ENCODE results near the gene ABHD4. TPM values are rescaled to one million over a fixed set of nuclear protein-coding genes. Genes with fewer than 3 reads are reported as not detected.

The ABHD4 gene
- total RNA-seq, 2 donors from 2014 or later: 25.3 to 40.1 TPM

GRCh38 chr14:22569106-22569736 is 28.9 kb upstream of the ABHD4 start:
- no peak for DNase-seq (ENCODE audit: low spot score)
- H3K27me3 ChIP-seq (replicated peaks; ENCODE audit: insufficient read depth): no peaks in the 10 kb centered on the region
- no peak overlapping the region for H3K27ac ChIP-seq
- no peak for ATAC-seq (ENCODE audit: insufficient number of reproducible peaks, low FRiP score, low read depth)
- peaks cover 0 to 19% of the 10 kb centered on the region in 2 donors for H3K4me1 ChIP-seq (ENCODE audit: control insufficient read depth in 1 of 2, low read depth in 2 of 2)
- no peaks in the 10 kb centered on the region for H3K9me3 ChIP-seq
- TF ChIP-seq CTCF (IDR thresholded peaks at IDR 0.05): no peak
- H3K4me3 ChIP-seq: no peak overlapping the region
- H3K36me3 ChIP-seq: peaks cover 4% of the 10 kb centered on the region

GRCh38 chr14:22569737-22570131 is 28.4 kb upstream of the ABHD4 start:
- Histone ChIP-seq H3K4me3 (no peak overlapping the region), H3K9me3 (no peaks in the 10 kb centered on the region), H3K27ac (no peak overlapping the region), H3K4me1 (ENCODE audit: control insufficient read depth in 1 of 2, low read depth in 2 of 2) (peaks cover 0 to 19% of the 10 kb centered on the region in 2 donors), H3K27me3 (replicated peaks; ENCODE audit: insufficient read depth) (no peaks in the 10 kb centered on the region), H3K36me3 (peaks cover under 1% of the 10 kb centered on the region)
- no peak for ATAC-seq (ENCODE audit: insufficient number of reproducible peaks, low FRiP score, low read depth)
- DNase-seq (ENCODE audit: low spot score): no peak
- no peak for TF ChIP-seq CTCF (IDR thresholded peaks at IDR 0.05)

GRCh38 chr14:22570132-22570949 is 27.8 kb upstream of the ABHD4 start:
- DNase-seq (ENCODE audit: low spot score): no peak
- peak overlapping the region; percentile 7 to 45 for H3K27ac ChIP-seq
- H3K36me3 ChIP-seq: no peaks in the 10 kb centered on the region

GRCh38 chr14:22572562-22573058 is 25.5 kb upstream of the ABHD4 start:
- H3K4me3 ChIP-seq: no peak overlapping the region
- no peak for TF ChIP-seq CTCF (IDR thresholded peaks at IDR 0.05)
- peaks cover 0 to 32% of the 10 kb centered on the region in 2 donors for H3K4me1 ChIP-seq (ENCODE audit: control insufficient read depth in 1 of 2, low read depth in 2 of 2)
- no peaks in the 10 kb centered on the region for H3K27me3 ChIP-seq (replicated peaks; ENCODE audit: insufficient read depth)
- DNase-seq (ENCODE audit: low spot score) (no peak), ATAC-seq (ENCODE audit: insufficient number of reproducible peaks, low FRiP score, low read depth) (no peak)
- no peaks in the 10 kb centered on the region for H3K9me3 ChIP-seq
- H3K27ac ChIP-seq: no peak overlapping the region
- no peaks in the 10 kb centered on the region for H3K36me3 ChIP-seq

More at GRCh38 chr14:22570132-22570949, 27.8 kb upstream of the ABHD4 start:
- peak; percentile 89 for TF ChIP-seq CTCF (IDR thresholded peaks at IDR 0.05)
- H3K4me3 ChIP-seq: no peak overlapping the region
- peak; percentile 31 for ATAC-seq (ENCODE audit: insufficient number of reproducible peaks, low FRiP score, low read depth)
- no peaks in the 10 kb centered on the region for H3K27me3 ChIP-seq (replicated peaks; ENCODE audit: insufficient read depth)
- H3K9me3 ChIP-seq: no peaks in the 10 kb centered on the region
- peaks cover 0 to 19% of the 10 kb centered on the region in 2 donors for H3K4me1 ChIP-seq (ENCODE audit: control insufficient read depth in 1 of 2, low read depth in 2 of 2)

- no peak for TF ChIP-seq CTCF (IDR thresholded peaks at IDR 0.05)
- no peaks in the 10 kb centered on the region for H3K27me3 ChIP-seq (replicated peaks; ENCODE audit: insufficient read depth)
- no peak overlapping the region for H3K4me3 ChIP-seq
- no peaks in the 10 kb centered on the region for H3K9me3 ChIP-seq
- H3K27ac ChIP-seq: no peak overlapping the region
- DNase-seq (ENCODE audit: low spot score) (no peak), ATAC-seq (ENCODE audit: insufficient number of reproducible peaks, low FRiP score, low read depth) (no peak)
- H3K36me3 ChIP-seq: no peaks in the 10 kb centered on the region
- H3K4me1 ChIP-seq (ENCODE audit: control insufficient read depth in 1 of 2, low read depth in 2 of 2): peaks cover 0 to 32% of the 10 kb centered on the region in 2 donors
Observed at GRCh38 chr14:22573804-22574203, 24.3 kb upstream of the ABHD4 start.
